H4 (cell line): ENCODE data around the gene ZNF335. TPM values are rescaled to one million over a fixed set of nuclear protein-coding genes. Genes with fewer than 3 reads are reported as not detected.

Experiments used
- DNase-seq: peaks from one replicate; pipeline ENCODE4 v3.0.0-alpha.2; 2015; ENCODE audit warnings: low spot score
- total RNA-seq: library from RNA; depleted of rRNA; stranded (reverse); fragments of >200 nt; shearing (Covaris generic); gene quantifications from 2 replicates; pipeline ENCODE4 v1.2.3, GENCODE V29; 2014; rRNA removed

ZNF335 gene
- total RNA-seq = 4.3 and 7.1 TPM in 2 replicates

GRCh38 chr20:45971675-45972499 lies at the start of gene ZNF335:
TSS of gene ZNF335 (minus strand) at chr20:45972203. CDS start at chr20:45971410, 793 bp downstream.
- DNase-seq = peak; percentile 87

- no peak for DNase-seq
Observed at GRCh38 chr20:46020555-46020954, 48.6 kb upstream of the ZNF335 start.

GRCh38 chr20:46018611-46019010 lies 46.6 kb upstream of the ZNF335 start:
- DNase-seq = no peak

- no peak for DNase-seq
Observed at GRCh38 chr20:46018112-46018511, 46.1 kb upstream of the ZNF335 start.

GRCh38 chr20:46017272-46017671 lies 45.3 kb upstream of the ZNF335 start:
- no peak for DNase-seq

- DNase-seq = no peak
Observed at GRCh38 chr20:46014517-46015396, 42.8 kb upstream of the ZNF335 start.

GRCh38 chr20:46013829-46014516 lies 42.0 kb upstream of the ZNF335 start:
- no peak for DNase-seq

- no peak for DNase-seq
Observed at GRCh38 chr20:46013322-46013828, 41.4 kb upstream of the ZNF335 start.

- DNase-seq = no peak
Observed at GRCh38 chr20:46012921-46013320, 40.9 kb upstream of the ZNF335 start.

GRCh38 chr20:46011631-46012482 lies 39.9 kb upstream of the ZNF335 start:
- no peak for DNase-seq

- DNase-seq = no peak
Observed at GRCh38 chr20:46010491-46011391, 38.7 kb upstream of the ZNF335 start.

GRCh38 chr20:46009816-46010215 lies 37.8 kb upstream of the ZNF335 start:
- DNase-seq = no peak

- DNase-seq = no peak
Observed at GRCh38 chr20:46007671-46008070, 35.7 kb upstream of the ZNF335 start.

GRCh38 chr20:46006964-46007363 lies 35.0 kb upstream of the ZNF335 start:
- DNase-seq = no peak

GRCh38 chr20:46006022-46006705 lies 34.2 kb upstream of the ZNF335 start:
- no peak for DNase-seq

GRCh38 chr20:46004889-46005473 lies 33.0 kb upstream of the ZNF335 start:
- no peak for DNase-seq

- DNase-seq = no peak
Observed at GRCh38 chr20:46004187-46004586, 32.2 kb upstream of the ZNF335 start.

- DNase-seq = no peak
Observed at GRCh38 chr20:46002008-46002407, 30.0 kb upstream of the ZNF335 start.

- no peak for DNase-seq
Observed at GRCh38 chr20:46001498-46001897, 29.5 kb upstream of the ZNF335 start.
